PFSK-1 (cell line): Measurements from ENCODE around the gene IGF2BP3.

ENCODE experiments used
- FOXP2 ChIP-seq: optimal IDR thresholded peaks from 2 replicates; pipeline ENCODE3; 2011; ENCODE audit warnings: borderline replicate concordance, control low read depth, inconsistent platforms; ENCODE audit not compliant: insufficient read depth; ENCODE audit errors: extremely low read length, extremely low read depth
- POLR2AphosphoS5 ChIP-seq: IDR thresholded peaks from 2 replicates; pipeline ENCODE4 v1.6.1; 2012; ENCODE audit warnings: low read depth, mild to moderate bottlenecking, control low read depth, low read length, moderate library complexity
- REST ChIP-seq, 2 experiments: IDR thresholded peaks; 2 replicates each; pipeline versions ENCODE4 v1.6.1 to v1.8.0; 2011 to 2012; ENCODE audit warnings: low read depth in 2 of 2, low read length in 2 of 2, control low read depth in 1 of 2, inconsistent platforms in 1 of 2, mild to moderate bottlenecking in 1 of 2, moderate library complexity in 1 of 2; ENCODE audit not compliant: insufficient read depth in 1 of 2
- SIN3A ChIP-seq: IDR thresholded peaks from 2 replicates; pipeline ENCODE4 v1.6.1; 2012; ENCODE audit warnings: mild to moderate bottlenecking, low read length, moderate library complexity, borderline replicate concordance; ENCODE audit not compliant: insufficient read depth
- TAF1 ChIP-seq: IDR thresholded peaks from 2 replicates; pipeline ENCODE4 v1.6.1; 2012; ENCODE audit warnings: low read length, control low read depth, borderline replicate concordance; ENCODE audit not compliant: insufficient read depth

Gene IGF2BP3

GRCh38 chr7:23267357-23267756, 202.9 kb downstream of the IGF2BP3 start:
- no peak for TF ChIP-seq REST (IDR thresholded peaks at IDR 0.05; ENCODE audit: insufficient read depth in 1 of 2, low read depth in 2 of 2, low read length in 2 of 2)
- TF ChIP-seq SIN3A, result no peak
- TF ChIP-seq FOXP2, result no peak
- no peak for TF ChIP-seq POLR2AphosphoS5
- no peak for TF ChIP-seq TAF1

GRCh38 chr7:23266918-23267317, 203.4 kb downstream of the IGF2BP3 start:
- TF ChIP-seq SIN3A (no peak), REST (IDR thresholded peaks at IDR 0.05; ENCODE audit: insufficient read depth in 1 of 2, low read depth in 2 of 2, low read length in 2 of 2) (no peak), FOXP2 (no peak), POLR2AphosphoS5 (no peak), TAF1 (no peak)

GRCh38 chr7:23264916-23265458, 205.3 kb downstream of the IGF2BP3 start:
- TF ChIP-seq TAF1 (no peak), SIN3A (no peak)

- TF ChIP-seq POLR2AphosphoS5, result no peak
- no peak for TF ChIP-seq TAF1
- TF ChIP-seq FOXP2, result no peak
- no peak for TF ChIP-seq SIN3A
- TF ChIP-seq REST (IDR thresholded peaks at IDR 0.05; ENCODE audit: insufficient read depth in 1 of 2, low read depth in 2 of 2, low read length in 2 of 2), result no peak
Measured at GRCh38 chr7:23261843-23262452, 208.3 kb downstream of the IGF2BP3 start.

GRCh38 chr7:23260371-23260770, 209.9 kb downstream of the IGF2BP3 start:
- TF ChIP-seq SIN3A (no peak), FOXP2 (no peak), TAF1 (no peak), REST (IDR thresholded peaks at IDR 0.05; ENCODE audit: insufficient read depth in 1 of 2, low read depth in 2 of 2, low read length in 2 of 2) (no peak), POLR2AphosphoS5 (no peak)
